ENCODE results near the gene FOXE1.

DNA sequence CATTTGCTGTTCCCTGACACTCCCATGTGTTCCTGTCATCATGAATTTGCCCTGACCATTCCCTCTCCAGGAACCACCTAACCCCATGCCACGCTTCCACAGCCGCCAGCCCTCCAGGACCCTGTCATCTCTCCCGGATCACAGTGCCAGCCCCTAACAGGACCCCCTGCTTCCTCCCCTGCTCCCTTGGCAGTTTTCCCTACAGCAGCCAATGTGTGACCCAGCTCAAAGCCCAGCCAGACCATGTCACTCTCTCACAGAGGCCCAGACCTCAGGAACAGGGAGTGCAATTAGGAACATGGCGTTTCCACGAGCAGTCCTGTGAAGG lies 8.1 kb downstream of the FOXE1 start:
- TF ChIP-seq CTCF (conservative IDR thresholded peaks at IDR 0.05; ENCODE audit: low read depth in 2 of 2), result no peak
- no peak for TF ChIP-seq STAT1 (IDR thresholded peaks at IDR 0.05; ENCODE audit: unreplicated experiment)
- TF ChIP-seq POLR2AphosphoS5 (IDR thresholded peaks at IDR 0.05; ENCODE audit: low read depth), result no peak
- no peak for TF ChIP-seq REST (IDR thresholded peaks at IDR 0.05; ENCODE audit: unreplicated experiment)
- no peak for TF ChIP-seq EZH2 (IDR thresholded peaks at IDR 0.05; ENCODE audit: low read depth, unreplicated experiment)
- TF ChIP-seq CREB1 (CRISPR knock-in tag; IDR thresholded peaks at IDR 0.05; ENCODE audit: low read depth), result no peak
- TF ChIP-seq EZH2phosphoT487 (IDR thresholded peaks at IDR 0.05; ENCODE audit: unreplicated experiment), result no peak
- TF ChIP-seq, protein P1, sequence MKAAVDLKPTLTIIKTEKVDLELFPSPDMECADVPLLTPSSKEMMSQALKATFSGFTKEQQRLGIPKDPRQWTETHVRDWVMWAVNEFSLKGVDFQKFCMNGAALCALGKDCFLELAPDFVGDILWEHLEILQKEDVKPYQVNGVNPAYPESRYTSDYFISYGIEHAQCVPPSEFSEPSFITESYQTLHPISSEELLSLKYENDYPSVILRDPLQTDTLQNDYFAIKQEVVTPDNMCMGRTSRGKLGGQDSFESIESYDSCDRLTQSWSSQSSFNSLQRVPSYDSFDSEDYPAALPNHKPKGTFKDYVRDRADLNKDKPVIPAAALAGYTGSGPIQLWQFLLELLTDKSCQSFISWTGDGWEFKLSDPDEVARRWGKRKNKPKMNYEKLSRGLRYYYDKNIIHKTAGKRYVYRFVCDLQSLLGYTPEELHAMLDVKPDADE (IDR thresholded peaks at IDR 0.05), result no peak
- TF ChIP-seq ZNF114 (CRISPR knock-in tag; IDR thresholded peaks at IDR 0.05), result no peak
- no peak for TF ChIP-seq JUNB (IDR thresholded peaks at IDR 0.05; ENCODE audit: unreplicated experiment)
